Neuronal stem cell (in vitro differentiated cells): ENCODE results near the gene LRRC61.
"Not testable (repeated sequence)": the region's sequence is repeated elsewhere in the genome, so short reads cannot be mapped to it uniquely, and the experiment has no call there.

Experiments used
- DNase-seq: peaks from one replicate; pipeline ENCODE4 v3.0.0-alpha.2; 2013; ENCODE audit warnings: low spot score
- H2AFZ ChIP-seq: one replicate; pipeline ENCODE4 v1.6.1; 2013; ENCODE audit warnings: mild to moderate bottlenecking, low read length, inconsistent platforms
- H2AK5ac ChIP-seq: 2 replicates; pipeline ENCODE4 v1.6.1; 2013; ENCODE audit warnings: low read depth, mild to moderate bottlenecking, inconsistent platforms, low read length, moderate library complexity, mixed read lengths
- H2BK120ac ChIP-seq: 2 replicates; pipeline ENCODE4 v1.6.1; 2013; ENCODE audit warnings: low read depth, mild to moderate bottlenecking, inconsistent platforms, low read length, moderate library complexity, mixed read lengths
- H2BK12ac ChIP-seq: one replicate; pipeline ENCODE4 v1.6.1; 2013; ENCODE audit warnings: low read length, inconsistent platforms
- H2BK15ac ChIP-seq: 2 replicates; pipeline ENCODE4 v1.6.1; 2013; ENCODE audit warnings: mild to moderate bottlenecking, low read length, inconsistent platforms, mixed read lengths
- H2BK5ac ChIP-seq: one replicate; pipeline ENCODE4 v1.6.1; 2013; ENCODE audit warnings: inconsistent platforms, mild to moderate bottlenecking, low read length, moderate library complexity
- H3K14ac ChIP-seq: one replicate; pipeline ENCODE4 v1.6.1; 2013; ENCODE audit warnings: low read length, inconsistent platforms
- H3K18ac ChIP-seq: 2 replicates; pipeline ENCODE4 v1.6.1; 2013; ENCODE audit warnings: low read length, inconsistent platforms
- H3K23ac ChIP-seq: 2 replicates; pipeline ENCODE4 v1.6.1; 2013; ENCODE audit warnings: low read depth, mild to moderate bottlenecking, mixed read lengths, low read length, inconsistent platforms; ENCODE audit not compliant: poor library complexity
- H3K27ac ChIP-seq: replicated peaks from 3 replicates; pipeline ENCODE4 v1.5.1; 2013; ENCODE audit warnings: low read length, inconsistent platforms
- H3K27me3 ChIP-seq, 3 experiments: 2 replicates each; pipeline ENCODE4 v1.6.1; 2013; ENCODE audit warnings: low read length in 3 of 3, mild to moderate bottlenecking in 2 of 3, inconsistent platforms in 1 of 3, low read depth in 1 of 3, mixed read lengths in 1 of 3, moderate library complexity in 1 of 3; ENCODE audit not compliant: control insufficient read depth in 3 of 3, insufficient read depth in 3 of 3
- H3K36me3 ChIP-seq, 2 donors: replicated peaks in 1 of 2; 2 replicates each; pipeline ENCODE4 v1.6.1; 2013; ENCODE audit warnings: low read length in 2 of 2; ENCODE audit not compliant: control insufficient read depth in 2 of 2, insufficient read depth in 2 of 2
- H3K4ac ChIP-seq: 2 replicates; pipeline ENCODE4 v1.6.1; 2013; ENCODE audit warnings: inconsistent platforms, mild to moderate bottlenecking, low read length, moderate library complexity
- H3K4me1 ChIP-seq, 2 donors: 1 replicate in 1 of 2; 2 replicates in 1 of 2; pipeline ENCODE4 v1.6.1; 2013; ENCODE audit warnings: low read length in 2 of 2, low read depth in 1 of 2; ENCODE audit not compliant: control insufficient read depth in 2 of 2, insufficient read depth in 1 of 2
- H3K4me2 ChIP-seq: one replicate; pipeline ENCODE4 v1.6.1; 2013; ENCODE audit warnings: mild to moderate bottlenecking, low read length, inconsistent platforms; ENCODE audit not compliant: insufficient read depth, poor library complexity, severe bottlenecking
- H3K4me3 ChIP-seq, 2 donors: 2 replicates each; pipeline ENCODE4 v1.5.1; 2013; ENCODE audit warnings: low read length in 2 of 2, mild to moderate bottlenecking in 2 of 2, inconsistent platforms in 1 of 2, moderate library complexity in 1 of 2
- H3K79me1 ChIP-seq: one replicate; pipeline ENCODE4 v1.6.1; 2013; ENCODE audit warnings: low read depth, mild to moderate bottlenecking, inconsistent platforms, low read length, moderate library complexity
- H3K9ac ChIP-seq: one replicate; pipeline ENCODE4 v1.6.1; 2013; ENCODE audit warnings: mild to moderate bottlenecking, low read depth, low read length, inconsistent platforms; ENCODE audit not compliant: poor library complexity
- H3K9me3 ChIP-seq, 2 donors: replicated peaks in 1 of 2; 2 replicates each; pipeline versions ENCODE3 to v1.6.1; 2013; ENCODE audit warnings: low read length in 2 of 2, mild to moderate bottlenecking in 2 of 2, inconsistent platforms in 1 of 2, low read depth in 1 of 2, mixed read lengths in 1 of 2, moderate library complexity in 1 of 2; ENCODE audit not compliant: control insufficient read depth in 2 of 2, insufficient read depth in 1 of 2
- H4K8ac ChIP-seq: one replicate; pipeline ENCODE4 v1.6.1; 2013; ENCODE audit warnings: low read depth, mild to moderate bottlenecking, inconsistent platforms, low read length, moderate library complexity
- H4K91ac ChIP-seq: one replicate; pipeline ENCODE4 v1.6.1; 2013; ENCODE audit warnings: low read length, low read depth, mild to moderate bottlenecking, inconsistent platforms; ENCODE audit not compliant: poor library complexity
- WGBS, 2 donors: extraction: QIAGEN DNeasy Blood & Tissue Kit; methylation state at CpG; one replicate each; pipeline ENCODE4 v1.1.7; 2013; ENCODE audit warnings: missing lambda C conversion rate in 2 of 2, mixed read lengths in 1 of 2; ENCODE audit not compliant: insufficient read length in 2 of 2, insufficient replicate concordance in 1 of 2; ENCODE audit errors: extremely low coverage in 2 of 2; 5-methylcytosine and 5-hydroxymethylcytosine counted together

The LRRC61 gene

DNA sequence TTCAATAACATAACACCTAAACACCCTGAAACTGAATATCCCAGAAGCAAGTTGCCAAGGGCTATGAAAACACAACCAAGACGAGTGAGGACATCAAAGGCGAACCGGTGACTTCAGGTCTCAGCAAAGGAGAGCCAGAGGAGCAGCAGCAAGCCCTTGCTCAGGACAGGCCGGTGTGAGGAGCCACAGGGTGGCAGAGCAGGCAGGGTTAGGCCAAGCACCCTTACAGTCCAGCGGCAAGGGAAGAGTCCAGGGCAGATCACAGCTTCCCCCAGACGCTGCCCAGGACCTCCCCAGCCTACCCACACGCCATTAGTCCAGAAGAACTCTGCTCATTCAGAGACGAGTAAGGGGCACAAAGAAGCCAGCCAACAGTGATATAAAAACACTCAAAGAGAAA lies 27.5 kb upstream of the LRRC61 start:
- H4K8ac ChIP-seq, H3K23ac ChIP-seq, H3K4me1 ChIP-seq, H3K4me3 ChIP-seq, DNase-seq, H2BK120ac ChIP-seq, H3K36me3 ChIP-seq, H3K27ac ChIP-seq, H2BK5ac ChIP-seq, H2BK15ac ChIP-seq, H2AFZ ChIP-seq, H3K4me2 ChIP-seq, H3K79me1 ChIP-seq, H3K14ac ChIP-seq, H3K27me3 ChIP-seq, H4K91ac ChIP-seq, H3K4ac ChIP-seq, H2AK5ac ChIP-seq, H2BK12ac ChIP-seq, H3K18ac ChIP-seq, H3K9ac ChIP-seq, H3K9me3 ChIP-seq: not testable (repeated sequence)
- WGBS, 2 donors, result no CpG with 5 or more reads among the region's 8 CpGs

DNA sequence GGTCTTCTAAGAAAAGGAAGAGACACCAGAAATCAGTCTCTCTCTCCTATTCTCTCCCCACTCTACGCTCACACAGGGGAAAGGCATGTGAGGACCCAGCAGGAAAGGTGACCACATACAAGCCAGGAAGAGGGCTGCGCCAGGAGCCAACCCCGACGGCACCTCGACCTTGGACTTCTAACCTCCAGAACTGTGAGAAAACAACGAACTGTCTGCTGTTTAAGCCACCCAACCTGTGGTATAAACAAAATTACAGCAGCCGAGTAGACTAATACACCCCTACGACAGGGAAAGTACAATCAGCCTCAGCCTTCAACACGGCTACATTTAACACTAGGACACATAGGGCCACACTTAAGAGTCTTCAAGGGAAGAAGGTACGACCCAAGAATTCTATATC lies 26.4 kb upstream of the LRRC61 start:
- no CpG with 5 or more reads among the region's 10 CpGs for WGBS, 2 donors
- not testable (repeated sequence) for H4K8ac ChIP-seq, H3K4me3 ChIP-seq, H3K27ac ChIP-seq, H3K18ac ChIP-seq, H3K9me3 ChIP-seq, H3K4me1 ChIP-seq, H3K4me2 ChIP-seq, H2AFZ ChIP-seq, H3K23ac ChIP-seq, H3K27me3 ChIP-seq, H3K36me3 ChIP-seq, DNase-seq, H4K91ac ChIP-seq, H3K14ac ChIP-seq, H2AK5ac ChIP-seq, H3K79me1 ChIP-seq, H2BK5ac ChIP-seq, H3K4ac ChIP-seq, H2BK12ac ChIP-seq, H2BK15ac ChIP-seq, H2BK120ac ChIP-seq, H3K9ac ChIP-seq

DNA sequence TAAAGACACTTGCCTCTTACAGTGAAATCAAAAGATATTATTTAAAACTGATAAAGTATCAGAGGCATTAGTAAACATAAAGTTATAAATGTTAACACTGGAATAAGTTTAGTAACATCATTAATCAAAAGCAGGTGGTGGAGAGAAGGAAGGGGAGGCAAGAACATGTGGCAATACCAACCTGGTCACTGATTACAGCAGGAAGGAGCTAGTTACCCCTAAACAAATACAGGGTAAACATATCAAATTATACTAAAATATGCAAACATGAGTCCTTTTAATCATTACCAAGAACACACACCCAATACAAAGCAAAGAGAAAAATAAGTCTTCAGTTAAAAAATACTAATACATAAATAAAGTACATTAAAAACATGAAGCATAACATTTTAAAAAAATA lies 25.2 kb upstream of the LRRC61 start:
- H3K4ac ChIP-seq, H3K18ac ChIP-seq, H3K79me1 ChIP-seq, H2BK12ac ChIP-seq, H3K27ac ChIP-seq, H2AK5ac ChIP-seq, H2BK5ac ChIP-seq, H3K14ac ChIP-seq, H3K36me3 ChIP-seq, H2AFZ ChIP-seq, H3K9me3 ChIP-seq, H3K9ac ChIP-seq, DNase-seq, H4K91ac ChIP-seq, H3K4me1 ChIP-seq, H2BK120ac ChIP-seq, H4K8ac ChIP-seq, H3K23ac ChIP-seq, H2BK15ac ChIP-seq, H3K4me3 ChIP-seq, H3K27me3 ChIP-seq, H3K4me2 ChIP-seq: not testable (repeated sequence)

DNA sequence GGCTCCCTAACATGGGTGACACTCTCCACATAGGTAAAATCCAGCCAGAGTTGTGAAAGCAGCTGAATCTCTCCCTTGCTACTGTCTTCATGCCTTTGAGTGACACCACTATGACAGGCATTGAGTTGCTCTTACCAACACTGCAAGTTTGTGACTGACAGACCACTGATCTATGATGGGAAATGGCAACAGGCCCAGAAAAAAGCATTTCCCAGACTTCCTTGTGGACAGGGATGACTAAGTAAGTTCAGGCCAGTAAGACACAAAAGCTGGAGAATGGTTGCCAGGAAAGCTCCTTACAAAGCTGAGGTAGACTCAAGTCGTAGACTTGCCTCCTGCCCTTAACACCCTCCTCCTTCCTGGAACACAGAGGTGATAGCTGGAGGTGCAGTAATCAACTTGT lies 20.2 kb upstream of the LRRC61 start:
- H4K8ac ChIP-seq, H2AK5ac ChIP-seq, H3K23ac ChIP-seq, H2AFZ ChIP-seq, H3K36me3 ChIP-seq, H2BK120ac ChIP-seq, H3K4me1 ChIP-seq, H3K9me3 ChIP-seq, H2BK12ac ChIP-seq, H3K4ac ChIP-seq, H3K79me1 ChIP-seq, H3K27me3 ChIP-seq, H3K14ac ChIP-seq, H3K9ac ChIP-seq, DNase-seq, H3K27ac ChIP-seq, H3K4me2 ChIP-seq, H2BK5ac ChIP-seq, H3K18ac ChIP-seq, H3K4me3 ChIP-seq, H2BK15ac ChIP-seq, H4K91ac ChIP-seq: not testable (repeated sequence)
- no CpG with 5 or more reads among the region's 1 CpG for WGBS, 2 donors
